ENCODE data around the gene CCDC27. TPM values are rescaled to one million over a fixed set of nuclear protein-coding genes. Genes with fewer than 3 reads are reported as not detected.

The CCDC27 gene
- total RNA-seq (2022; extraction: Qiagen RNA extraction) = not detected in 5 replicates

DNA sequence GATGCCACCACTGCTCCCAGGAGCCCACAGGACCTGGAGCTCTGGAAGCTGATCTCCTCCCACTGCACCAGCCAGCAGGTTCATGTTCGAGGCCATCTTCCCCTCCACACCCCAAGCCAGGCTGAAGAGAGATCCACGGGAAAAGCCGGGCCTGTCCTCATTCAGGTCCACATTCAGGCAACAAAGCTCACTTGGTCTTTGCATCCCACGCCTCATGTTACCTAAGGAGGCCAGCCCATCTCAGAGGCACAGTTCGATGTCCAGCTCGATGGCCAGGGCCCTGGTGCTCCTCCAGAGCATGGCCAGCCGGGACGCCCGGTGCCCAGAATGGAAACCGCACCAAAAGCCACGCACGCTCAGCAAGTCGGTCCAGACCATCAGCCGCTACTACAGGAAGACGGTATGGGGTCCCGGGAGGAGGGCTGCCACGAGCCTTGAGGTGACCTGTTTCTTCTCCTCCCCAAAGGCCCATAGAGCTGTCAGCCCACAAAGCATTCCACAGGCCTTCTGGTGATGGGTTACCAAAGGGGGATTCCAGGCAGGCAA, at the start of gene CCDC27:
TSS of gene CCDC27 (plus strand) at position 51 of the 546 bp plus-strand sequence. CDS start at position 83, 32 bp downstream.

DNA sequence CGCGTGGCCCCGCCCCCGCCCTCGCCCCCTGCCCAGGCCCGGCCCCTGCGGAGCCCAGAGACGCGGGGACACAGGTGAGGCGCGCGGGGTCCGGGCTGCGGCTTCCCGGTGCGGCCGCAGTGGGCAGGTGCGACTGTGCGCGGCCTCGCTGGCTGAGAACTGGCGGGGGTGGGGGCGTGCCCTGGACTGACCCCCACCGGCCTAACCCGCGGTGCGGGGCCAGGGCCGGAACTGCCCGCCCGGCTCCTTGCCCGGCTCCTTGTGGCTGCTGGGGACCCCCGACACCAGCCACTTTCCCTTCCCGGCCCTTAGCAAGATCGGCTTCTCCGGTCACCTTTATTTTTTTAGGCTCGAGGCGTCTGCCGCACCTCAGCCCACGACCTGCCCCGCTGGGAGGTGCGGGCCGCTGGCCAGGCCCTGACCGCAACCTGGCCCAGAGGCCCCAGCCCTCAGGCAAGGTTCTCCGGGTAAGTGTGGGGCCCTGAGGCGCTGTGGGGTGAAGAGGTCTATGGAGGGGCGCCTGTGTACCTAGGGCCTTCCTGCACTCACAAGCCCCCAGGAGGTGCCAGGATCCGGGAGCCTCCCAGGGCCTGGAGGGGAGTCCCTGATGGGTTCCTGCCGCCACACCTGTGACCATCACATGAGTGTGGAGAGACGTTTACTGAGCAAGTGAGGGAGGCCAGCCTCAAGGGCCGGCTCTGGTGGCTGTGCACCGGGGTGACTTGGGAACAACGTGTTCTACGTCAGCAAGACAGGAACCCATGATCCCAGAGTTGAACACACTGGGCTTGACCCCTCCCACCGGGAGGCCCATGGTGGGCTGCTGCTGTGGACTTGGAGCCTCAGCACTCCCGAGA, 20.7 kb downstream of the CCDC27 start, which contains the start of gene SMIM1:
TSS of gene SMIM1 (plus strand) at position 35 of the 857 bp plus-strand sequence. CDS start 2,625 bp downstream, outside the sequence.

GRCh38 chr1:3796215-3797061, 44.2 kb downstream of the CCDC27 start, which contains the start of gene LRRC47:
Gene LRRC47 (minus strand): TSS chr1:3796498. CDS start chr1:3796476, 22 bp downstream.

Other genes with a start within 250 kb of the CCDC27 start
- gene MEGF6, start 140.9 kb upstream of the CCDC27 start, total RNA-seq (2022; extraction: Qiagen RNA extraction) = 6.7 to 11.2 TPM (median 8.8 TPM) in 5 replicates
- 27.6 to 30.3 TPM (median 29.1 TPM) in 5 replicates for gene TPRG1L, start 127.4 kb upstream of the CCDC27 start, total RNA-seq (2022; extraction: Qiagen RNA extraction)
- gene WRAP73, start 102.3 kb upstream of the CCDC27 start, total RNA-seq (2022; extraction: Qiagen RNA extraction) = 16.2 to 19.9 TPM (median 17.4 TPM) in 5 replicates
- 0.61 to 0.81 TPM (median 0.64 TPM) in 5 replicates for gene TP73, start 99.9 kb upstream of the CCDC27 start, total RNA-seq (2022; extraction: Qiagen RNA extraction)
- gene SMIM1, start 20.3 kb downstream of the CCDC27 start, total RNA-seq (2022; extraction: Qiagen RNA extraction) = 0.41 to 1.5 TPM (median 0.71 TPM) in 5 replicates
- 29.9 to 34.0 TPM (median 33.3 TPM) in 5 replicates for gene LRRC47, start 44.0 kb downstream of the CCDC27 start, total RNA-seq (2022; extraction: Qiagen RNA extraction)
- 16.7 to 17.9 TPM (median 17.8 TPM) in 5 replicates for gene CEP104, start 104.8 kb downstream of the CCDC27 start, total RNA-seq (2022; extraction: Qiagen RNA extraction)
- gene DFFB, start 105.0 kb downstream of the CCDC27 start, total RNA-seq (2022; extraction: Qiagen RNA extraction) = 3.1 to 4.1 TPM (median 3.5 TPM) in 5 replicates
- gene C1orf174, start 147.8 kb downstream of the CCDC27 start, total RNA-seq (2022; extraction: Qiagen RNA extraction) = 22.4 to 26.0 TPM (median 23.5 TPM) in 5 replicates

All from A549 treated with Hydrocortisone at 1 μM for 4 hours (cell line).